Epithelial cell of prostate (primary cell): ENCODE data around the gene KRT80.

ENCODE experiments used
- DNase-seq: peaks from one replicate; pipeline ENCODE4 v3.0.0-alpha.2; 2011; ENCODE audit warnings: low read depth, low spot score
- H3K27ac ChIP-seq: fragments of 450-650 bp; 2 replicates; pipeline ENCODE4 v1.5.1; 2017; ENCODE audit warnings: mild to moderate bottlenecking

Gene KRT80

DNA sequence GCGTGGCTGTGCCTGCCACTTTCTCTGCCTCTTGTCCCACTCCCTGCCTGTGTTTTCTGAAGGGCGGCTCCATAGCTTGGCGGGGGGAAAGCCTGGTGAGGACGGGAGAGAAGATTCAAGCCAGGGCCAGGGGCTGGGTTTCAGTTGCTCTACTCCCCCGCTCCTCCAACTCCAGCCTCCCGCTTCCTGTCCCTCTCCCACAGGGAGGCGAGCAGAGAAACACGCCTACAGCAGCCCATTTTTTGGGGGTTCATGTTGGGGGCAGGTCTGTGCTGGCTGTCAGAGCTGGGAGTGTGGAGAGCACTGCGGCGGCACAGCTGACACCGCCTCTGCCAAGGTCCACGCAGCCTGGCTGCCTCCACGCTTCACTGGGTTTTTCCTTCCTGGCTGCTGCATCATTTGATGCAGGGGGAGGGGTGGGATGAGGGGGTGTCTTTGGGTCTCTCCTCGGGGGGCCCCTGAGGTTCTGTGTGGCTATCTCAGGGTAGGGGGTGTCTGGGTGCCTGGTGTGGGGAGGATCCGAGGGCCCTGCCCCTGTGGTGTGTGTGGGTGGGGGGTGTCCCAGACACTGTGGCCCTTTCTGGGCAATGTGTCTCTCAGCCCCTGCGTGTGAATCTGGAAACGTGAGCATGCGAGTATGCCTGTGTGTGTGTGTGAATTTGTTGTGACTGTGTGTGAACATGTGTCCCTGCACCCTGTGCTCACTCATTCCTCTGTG, 10.7 kb upstream of the KRT80 start:
- peak overlapping the region; percentile 87 for H3K27ac ChIP-seq
- no peak for DNase-seq

DNA sequence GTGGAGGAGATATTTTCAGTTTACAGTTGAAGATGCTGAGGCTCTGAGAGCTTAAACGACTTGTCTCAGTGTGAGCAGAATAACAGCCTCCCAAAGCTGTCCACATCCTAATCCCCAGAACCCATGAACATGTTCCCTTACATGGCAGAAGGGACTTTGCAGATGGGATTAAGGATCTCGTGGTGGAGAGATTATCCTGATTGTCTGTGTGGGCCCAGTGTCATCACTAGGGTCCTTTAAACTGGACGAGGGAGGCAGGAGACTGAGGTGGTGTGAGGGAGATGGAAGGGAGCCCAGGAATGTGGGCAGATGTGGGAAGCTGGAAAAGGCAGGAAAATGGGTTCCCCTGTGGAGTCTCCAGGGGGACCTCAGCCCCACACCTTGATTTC, 9.6 kb upstream of the KRT80 start:
- peak overlapping the region; percentile 87 for H3K27ac ChIP-seq
- no peak for DNase-seq

GRCh38 chr12:52200781-52201450, 9.1 kb upstream of the KRT80 start:
- no peak for DNase-seq
- H3K27ac ChIP-seq, result peak overlapping the region; percentile 87

- H3K27ac ChIP-seq, result peak overlapping the region; percentile 83
Measured at GRCh38 chr12:52200086-52200780, 8.4 kb upstream of the KRT80 start.

DNA sequence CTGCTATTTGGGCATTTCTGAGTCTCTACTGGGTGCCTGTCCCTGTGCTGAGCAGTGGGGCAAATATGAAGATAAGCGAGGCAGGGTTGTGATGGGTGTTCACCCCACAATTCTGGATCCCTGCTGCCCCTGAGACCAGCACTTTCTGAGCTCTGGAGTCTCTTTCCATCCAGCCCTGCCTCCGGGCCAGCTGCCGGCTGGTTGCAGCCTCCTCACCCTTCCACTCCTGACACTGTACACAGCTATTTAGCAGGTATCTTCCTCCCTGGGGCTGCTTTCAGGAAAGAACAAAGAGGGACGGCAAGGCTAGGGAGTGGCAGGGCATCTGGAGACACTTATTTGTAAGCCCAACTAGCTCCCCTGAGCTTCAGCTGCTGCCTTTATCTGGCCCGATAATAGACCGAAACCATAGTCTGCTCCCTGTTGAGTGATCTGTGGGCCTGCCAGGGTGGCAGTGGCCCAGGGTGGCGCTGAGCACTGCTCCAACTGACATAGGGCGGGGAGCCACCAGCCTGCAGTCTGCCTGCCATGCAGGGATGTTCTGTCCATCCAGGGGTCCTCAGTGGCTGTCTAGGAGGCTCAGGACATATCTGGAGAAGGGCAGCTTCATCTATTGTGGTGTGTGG, 7.6 kb upstream of the KRT80 start:
- peak overlapping the region; percentile 83 for H3K27ac ChIP-seq

More at GRCh38 chr12:52200086-52200780, 8.4 kb upstream of the KRT80 start:
- no peak for DNase-seq

DNA sequence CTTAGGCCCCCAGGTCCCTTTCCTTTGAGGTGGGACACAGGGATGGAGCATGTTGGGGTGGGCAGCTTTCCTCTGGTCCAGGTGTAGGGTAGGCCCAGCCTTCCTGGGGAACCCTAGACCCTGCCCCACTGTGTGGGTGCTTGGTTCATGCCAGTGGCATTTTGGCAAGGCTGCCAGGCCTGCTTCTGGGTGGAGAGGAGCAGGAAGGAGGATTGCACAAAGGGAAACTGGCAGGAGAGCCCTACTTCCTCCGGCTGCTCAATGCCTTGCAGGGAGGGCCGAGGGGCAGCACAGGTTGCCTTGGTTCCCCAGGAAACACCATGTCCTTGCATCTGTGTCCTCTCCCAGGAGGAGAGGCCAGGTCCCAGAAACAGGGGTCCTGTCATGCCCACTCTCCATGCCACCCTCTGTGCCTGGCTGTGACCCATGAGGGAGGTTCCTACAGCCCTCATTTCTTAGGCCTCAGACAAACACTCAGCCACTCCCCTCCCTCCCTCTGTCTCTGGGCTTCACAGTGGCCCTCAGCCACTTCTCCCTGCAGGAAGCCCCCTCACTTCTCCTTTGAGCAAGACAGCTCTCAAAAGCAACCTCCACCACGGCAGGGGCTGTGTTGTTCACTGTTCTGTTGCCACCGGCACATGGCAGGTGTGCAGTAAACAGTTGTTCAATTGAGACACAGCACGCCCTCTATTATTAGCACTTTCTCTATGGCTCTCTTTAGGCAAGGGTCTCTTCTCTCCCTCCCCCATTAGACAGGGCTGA, 6.8 kb upstream of the KRT80 start:
- DNase-seq, result no peak

More for the DNA sequence above, 7.6 kb upstream of the KRT80 start:
- no peak for DNase-seq

DNA sequence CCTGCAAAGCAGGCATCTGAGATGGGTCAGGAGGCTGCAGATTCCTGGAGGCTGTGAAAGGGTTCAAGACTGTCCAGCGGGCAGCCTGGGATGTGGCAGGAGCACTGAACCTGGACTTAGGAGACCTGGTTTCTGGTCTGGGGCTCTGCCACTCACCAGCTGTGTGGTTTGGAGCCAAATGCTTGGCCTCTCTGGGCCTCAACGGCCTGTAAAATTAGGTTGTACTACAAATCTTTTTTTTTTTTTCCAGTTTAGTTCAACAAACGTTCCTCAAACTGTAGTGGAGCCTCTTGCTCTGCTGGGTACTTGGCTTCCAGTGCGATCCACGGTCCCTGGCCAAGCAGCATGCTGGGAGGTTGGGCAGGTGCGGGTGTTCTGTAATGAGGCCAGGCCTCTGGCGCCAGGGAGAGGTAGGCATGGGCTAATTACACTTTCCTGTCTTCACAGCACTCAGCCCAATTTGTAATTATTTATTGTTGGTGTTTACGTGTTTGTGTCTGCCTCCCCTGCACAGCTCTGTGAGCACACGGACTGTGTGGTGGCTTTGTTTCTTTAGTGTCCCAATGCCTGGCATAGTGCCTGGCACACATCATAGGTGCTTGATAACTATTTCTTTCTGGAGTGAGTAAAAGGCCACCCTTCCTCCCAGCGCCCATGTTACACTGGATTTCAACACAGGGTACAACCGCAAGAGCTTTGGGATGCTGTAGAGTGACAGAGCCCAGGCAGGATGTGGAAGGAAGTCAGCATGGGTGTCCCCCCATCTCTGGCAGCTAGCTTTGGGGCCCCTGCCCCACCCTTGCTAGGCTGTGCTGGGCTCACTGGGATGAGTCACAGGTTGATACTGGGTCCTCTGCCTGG, 5.8 kb upstream of the KRT80 start:
- DNase-seq, result no peak
- H3K27ac ChIP-seq, result peak overlapping the region; percentile 83

More for the DNA sequence above, 6.8 kb upstream of the KRT80 start:
- H3K27ac ChIP-seq, result peak overlapping the region; percentile 83

GRCh38 chr12:52195065-52195730, 3.4 kb upstream of the KRT80 start:
- H3K27ac ChIP-seq, result peak overlapping the region; percentile 19
- no peak for DNase-seq

GRCh38 chr12:52193991-52194390, 2.2 kb upstream of the KRT80 start:
- peak overlapping the region; percentile 19 for H3K27ac ChIP-seq
- no peak for DNase-seq

- DNase-seq, result no peak
- peak overlapping the region; percentile 19 for H3K27ac ChIP-seq
Measured at GRCh38 chr12:52193532-52193931, 1.7 kb upstream of the KRT80 start.

DNA sequence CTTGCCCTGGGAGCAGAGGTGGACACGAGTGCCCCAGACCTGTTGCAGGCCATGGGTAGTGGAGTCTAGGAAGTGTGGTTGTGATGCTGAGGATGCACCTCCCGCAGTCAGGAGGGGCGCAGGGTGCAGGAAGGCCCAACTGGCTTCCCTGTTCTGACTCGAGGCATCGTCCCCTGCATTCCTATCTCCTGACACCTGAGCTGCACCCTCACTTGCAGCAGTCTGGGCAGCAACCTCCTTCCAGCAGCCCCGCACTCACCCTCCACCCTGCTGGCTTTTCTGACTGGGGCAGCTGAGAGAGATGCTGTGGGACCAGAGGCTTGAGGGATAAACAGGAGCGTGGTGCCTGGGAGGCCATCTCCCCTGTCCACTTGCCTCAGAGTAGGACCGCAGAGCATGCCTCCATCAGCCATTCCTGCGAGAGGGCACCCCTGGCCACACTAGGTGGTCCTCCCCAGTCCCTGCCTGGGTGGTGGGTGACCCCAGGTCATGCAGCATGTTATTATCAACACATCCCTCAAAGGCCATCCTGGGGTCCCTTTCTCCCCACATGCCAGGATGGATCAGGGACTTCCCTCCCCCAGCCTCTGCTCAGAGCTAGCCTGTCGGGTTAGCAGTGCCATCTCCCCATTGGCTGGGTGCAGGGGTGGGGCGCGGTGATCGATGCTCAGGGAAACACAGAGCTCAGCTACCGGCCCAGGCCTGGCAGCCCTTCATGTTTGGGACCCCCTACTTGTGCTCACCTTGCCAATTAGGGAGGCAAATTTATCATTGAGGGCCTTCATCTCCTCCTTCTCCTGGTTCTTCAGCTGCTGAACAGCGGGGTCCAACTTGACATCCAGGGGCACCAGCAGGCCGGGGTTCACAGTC, 719 bp downstream of the KRT80 start:
- peak overlapping the region; percentile 84 for H3K27ac ChIP-seq
- no peak for DNase-seq

GRCh38 chr12:52189376-52190174, 2.2 kb downstream of the KRT80 start:
- no peak for DNase-seq
- H3K27ac ChIP-seq, result peak overlapping the region; percentile 84

DNA sequence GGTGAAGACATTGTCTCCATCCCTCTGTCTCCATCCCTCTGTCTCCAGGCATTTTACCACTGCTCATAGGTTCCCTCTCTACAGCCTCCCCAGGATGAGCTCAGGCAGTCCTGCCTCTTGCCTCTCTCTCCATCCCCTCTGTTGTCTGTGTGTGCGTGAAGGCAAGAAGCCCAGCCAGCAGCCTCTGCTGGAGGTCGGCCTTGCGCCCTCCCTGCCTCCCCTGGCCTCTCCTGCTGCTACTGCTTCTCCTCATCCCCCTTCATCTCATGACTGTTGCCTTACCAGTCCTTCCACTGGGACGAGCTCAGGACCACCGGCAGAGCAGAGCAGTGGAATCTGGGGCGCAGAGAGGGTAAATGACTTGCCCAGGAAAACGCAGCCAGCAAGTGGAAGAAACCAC, 3.2 kb downstream of the KRT80 start:
- DNase-seq, result no peak
- H3K27ac ChIP-seq, result peak overlapping the region; percentile 84

DNA sequence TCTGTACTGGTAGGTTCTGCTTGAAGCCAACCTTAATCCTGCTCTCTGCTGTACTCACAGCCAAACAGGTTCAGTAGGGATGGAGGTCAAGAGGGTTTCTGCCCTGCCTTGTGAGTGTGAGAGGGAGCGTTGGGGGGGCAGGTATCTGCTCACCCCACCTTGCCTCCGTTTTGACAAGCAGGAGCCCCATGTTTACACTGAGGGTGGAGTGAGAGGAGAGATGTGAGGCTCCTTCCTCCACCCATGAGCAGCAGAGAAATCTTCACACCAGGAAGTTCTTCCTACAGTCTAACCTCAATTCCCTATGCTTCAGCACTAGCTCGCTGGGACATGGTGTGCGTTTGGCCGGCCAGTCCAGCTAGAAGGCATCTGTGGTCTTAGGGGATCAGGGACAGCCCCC, 4.2 kb downstream of the KRT80 start:
- H3K27ac ChIP-seq, result peak overlapping the region; percentile 84
- DNase-seq, result no peak

GRCh38 chr12:52187206-52187605, 4.6 kb downstream of the KRT80 start:
- H3K27ac ChIP-seq, result peak overlapping the region; percentile 84
- DNase-seq, result no peak

DNA sequence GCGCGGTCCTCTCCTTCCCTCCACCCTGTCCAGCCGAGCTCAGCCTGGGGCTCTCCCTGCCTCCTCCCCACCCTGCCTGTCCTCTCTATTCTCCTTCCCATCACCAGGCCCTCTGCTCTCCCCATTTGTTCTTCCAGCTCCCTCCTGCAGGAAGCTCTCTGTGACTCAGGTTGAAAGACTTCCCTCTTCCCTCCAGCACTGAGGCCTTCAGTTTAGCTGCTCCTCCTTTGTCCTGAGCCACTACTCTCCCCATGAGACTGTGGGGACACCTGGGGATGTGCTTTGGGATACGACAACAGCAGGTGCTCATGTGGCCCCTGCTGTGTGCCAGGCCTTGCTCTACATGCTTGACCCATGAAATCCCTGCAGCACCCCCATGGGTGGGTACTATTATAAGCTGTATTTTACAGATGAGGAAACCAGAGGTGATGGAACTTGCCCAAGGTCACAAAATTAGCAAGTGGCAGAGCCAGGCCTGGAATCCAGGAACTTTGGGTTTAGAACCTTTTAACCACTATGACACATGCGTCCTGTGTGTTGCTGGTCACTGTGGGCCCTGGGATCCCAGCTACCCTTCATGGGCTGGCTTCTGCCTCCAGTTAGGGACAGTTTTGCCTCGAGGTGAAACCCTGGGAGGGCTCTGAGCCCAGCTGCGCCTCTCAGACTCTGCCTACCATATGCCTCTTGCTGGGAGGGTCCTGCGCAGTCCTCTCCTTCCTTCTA, 5.5 kb downstream of the KRT80 start:
- DNase-seq, result no peak
- peak overlapping the region; percentile 84 for H3K27ac ChIP-seq
